ENCODE data around the gene HEXD. TPM values are rescaled to one million over a fixed set of nuclear protein-coding genes. Genes with fewer than 3 reads are reported as not detected.

The HEXD gene
- total RNA-seq, 2 donors from 2014 or later, result 31.5 to 37.6 TPM

- 95 to 98% methylated on average over 7 to 21 of the region's 21 CpGs for WGBS, 2 experiments (ENCODE audit: insufficient coverage in 1 of 2, insufficient read length in 1 of 2)
- no peak for DNase-seq
- no peak overlapping the region for H3K27ac ChIP-seq (ENCODE audit: low read depth, low read length)
- no peak overlapping the region for H3K4me3 ChIP-seq (ENCODE audit: low read length)
- H3K9me3 ChIP-seq (ENCODE audit: control insufficient read depth, low read length), result no peaks in the 10 kb centered on the region
- no peaks in the 10 kb centered on the region for H3K4me1 ChIP-seq (ENCODE audit: control insufficient read depth, insufficient read depth, low read length)
- H3K4me1 Mint-ChIP-seq, result peaks cover 3% of the 10 kb centered on the region
- no peaks in the 10 kb centered on the region for H3K9me3 Mint-ChIP-seq
- H3K36me3 ChIP-seq (ENCODE audit: control insufficient read depth, insufficient read depth, low read length), result no peaks in the 10 kb centered on the region
- H3K27me3 ChIP-seq (ENCODE audit: control insufficient read depth, insufficient read depth, low read length, poor library complexity, severe bottlenecking), result no peaks in the 10 kb centered on the region
- peaks cover 9% of the 10 kb centered on the region for H3K36me3 Mint-ChIP-seq (ENCODE audit: low read depth)
- H3K4me3 Mint-ChIP-seq, result no peak overlapping the region
- H3K27ac Mint-ChIP-seq, result no peak overlapping the region
- H3K9ac ChIP-seq (ENCODE audit: extremely low read depth, low read length, poor library complexity, severe bottlenecking), result no peak overlapping the region
- no peaks in the 10 kb centered on the region for H3K27me3 Mint-ChIP-seq (ENCODE audit: insufficient read depth)
- TF ChIP-seq CTCF (conservative IDR thresholded peaks at IDR 0.05), result no peak
Measured at GRCh38 chr17:82388922-82389283, 29.2 kb upstream of the HEXD start.

DNA sequence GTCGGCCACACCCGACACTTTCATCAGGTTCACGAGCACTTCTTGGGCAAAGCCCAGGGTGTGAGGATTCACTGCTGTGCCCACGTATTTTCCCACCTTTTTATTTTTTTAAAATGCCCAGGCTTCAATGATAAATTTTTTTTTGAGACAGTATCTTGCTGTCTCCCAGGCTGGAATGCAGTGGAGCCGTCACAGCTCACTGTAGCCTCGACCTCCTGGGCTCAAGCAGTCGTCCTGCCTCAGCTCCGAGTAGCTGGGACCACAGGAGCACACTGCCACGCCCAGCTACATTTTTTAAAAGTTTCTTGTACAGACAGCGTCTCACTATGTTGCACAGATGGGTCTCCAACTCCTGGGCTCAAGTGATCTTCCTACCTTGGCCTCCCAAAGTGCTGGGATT lies 28.8 kb upstream of the HEXD start:
- no peak overlapping the region for H3K4me3 ChIP-seq (ENCODE audit: low read length)
- H3K4me3 Mint-ChIP-seq, result no peak overlapping the region
- peaks cover 3% of the 10 kb centered on the region for H3K4me1 Mint-ChIP-seq
- no peaks in the 10 kb centered on the region for H3K36me3 ChIP-seq (ENCODE audit: control insufficient read depth, insufficient read depth, low read length)
- no peak overlapping the region for H3K27ac ChIP-seq (ENCODE audit: low read depth, low read length)
- no peak overlapping the region for H3K27ac Mint-ChIP-seq
- 94% methylated on average over 9 to 10 of the region's 10 CpGs for WGBS, 2 experiments (ENCODE audit: insufficient coverage in 1 of 2, insufficient read length in 1 of 2)
- peaks cover 11% of the 10 kb centered on the region for H3K36me3 Mint-ChIP-seq (ENCODE audit: low read depth)
- no peak overlapping the region for H3K9ac ChIP-seq (ENCODE audit: extremely low read depth, low read length, poor library complexity, severe bottlenecking)
- no peaks in the 10 kb centered on the region for H3K9me3 Mint-ChIP-seq
- no peaks in the 10 kb centered on the region for H3K27me3 Mint-ChIP-seq (ENCODE audit: insufficient read depth)
- DNase-seq, result no peak
- no peak for TF ChIP-seq CTCF (conservative IDR thresholded peaks at IDR 0.05)
- H3K27me3 ChIP-seq (ENCODE audit: control insufficient read depth, insufficient read depth, low read length, poor library complexity, severe bottlenecking), result no peaks in the 10 kb centered on the region
- H3K4me1 ChIP-seq (ENCODE audit: control insufficient read depth, insufficient read depth, low read length), result no peaks in the 10 kb centered on the region
- H3K9me3 ChIP-seq (ENCODE audit: control insufficient read depth, low read length), result no peaks in the 10 kb centered on the region

DNA sequence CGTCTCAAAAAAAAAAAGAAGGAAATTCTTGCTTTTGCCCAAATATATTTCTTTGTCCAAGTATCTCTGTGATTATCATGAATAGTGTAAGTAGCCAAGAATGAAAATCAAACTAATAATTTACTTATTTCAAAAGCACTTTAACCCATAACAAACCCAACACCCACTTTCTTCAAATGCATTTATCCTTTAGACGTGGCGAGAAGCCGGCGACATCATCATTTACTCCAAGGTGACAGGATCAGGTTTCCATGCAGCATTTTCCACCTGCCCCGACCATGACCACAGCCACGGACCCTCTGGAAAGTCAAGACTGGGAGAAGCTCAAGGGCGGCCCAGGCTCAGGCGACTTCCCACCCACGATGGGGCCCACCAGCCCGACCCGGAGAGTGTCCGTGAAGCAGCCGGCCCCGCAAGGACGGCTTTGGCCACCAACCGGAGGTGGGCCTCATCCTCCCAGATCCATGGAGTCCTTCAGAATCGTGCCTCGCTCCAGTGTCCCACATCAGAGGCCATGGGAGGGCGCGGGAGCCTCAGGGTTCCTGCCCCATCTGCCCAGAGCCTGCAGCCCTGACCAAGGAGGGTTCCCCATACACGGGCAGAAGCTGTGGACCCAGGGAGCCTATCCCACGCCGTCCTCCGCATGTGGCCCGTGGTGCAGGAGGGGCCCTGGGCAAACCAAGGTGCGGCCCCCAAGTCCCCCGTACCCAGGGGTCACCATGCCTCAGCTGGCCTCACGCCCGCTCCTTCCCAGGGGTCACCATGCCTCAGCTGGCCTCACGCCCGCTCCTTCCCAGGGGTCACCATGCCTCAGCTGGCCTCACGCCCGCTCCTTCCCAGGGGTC lies 27.9 kb upstream of the HEXD start:
- H3K9me3 Mint-ChIP-seq, result no peaks in the 10 kb centered on the region
- 94 to 96% methylated on average over 19 to 29 of the region's 34 CpGs for WGBS, 2 experiments (ENCODE audit: insufficient coverage in 1 of 2, insufficient read length in 1 of 2)
- H3K4me3 Mint-ChIP-seq, result no peak overlapping the region
- peaks cover 15% of the 10 kb centered on the region for H3K36me3 Mint-ChIP-seq (ENCODE audit: low read depth)
- Histone ChIP-seq H3K36me3 (ENCODE audit: control insufficient read depth, insufficient read depth, low read length) (no peaks in the 10 kb centered on the region), H3K9me3 (ENCODE audit: control insufficient read depth, low read length) (no peaks in the 10 kb centered on the region), H3K27ac (ENCODE audit: low read depth, low read length) (no peak overlapping the region), H3K9ac (ENCODE audit: extremely low read depth, low read length, poor library complexity, severe bottlenecking) (no peak overlapping the region), H3K4me1 (ENCODE audit: control insufficient read depth, insufficient read depth, low read length) (no peaks in the 10 kb centered on the region), H3K27me3 (ENCODE audit: control insufficient read depth, insufficient read depth, low read length, poor library complexity, severe bottlenecking) (no peaks in the 10 kb centered on the region), H3K4me3 (ENCODE audit: low read length) (no peak overlapping the region)
- H3K27me3 Mint-ChIP-seq (ENCODE audit: insufficient read depth), result no peaks in the 10 kb centered on the region
- no peak for DNase-seq
- no peak for TF ChIP-seq CTCF (conservative IDR thresholded peaks at IDR 0.05)
- peaks cover 3% of the 10 kb centered on the region for H3K4me1 Mint-ChIP-seq
- H3K27ac Mint-ChIP-seq, result no peak overlapping the region
